IMR-90 (cell line): ENCODE measurements around the gene USP4.

Source experiments
- BHLHE40 ChIP-seq: fragments of 150-350 bp; IDR thresholded peaks from 2 replicates; pipeline ENCODE4 v1.6.1; 2016; ENCODE audit warnings: mild to moderate bottlenecking, low read depth, low read length
- CEBPB ChIP-seq: IDR thresholded peaks from 2 replicates; pipeline ENCODE4 v1.6.1; 2012; ENCODE audit warnings: low read depth, low read length, improper control_type of control experiment
- CHD1 ChIP-seq: IDR thresholded peaks from 2 replicates; pipeline ENCODE4 v1.6.1; 2012; ENCODE audit warnings: low read depth, low read length, improper control_type of control experiment
- CTCF ChIP-seq: conservative IDR thresholded peaks from 2 replicates; pipeline ENCODE4 v1.5.1; 2012; ENCODE audit warnings: mild to moderate bottlenecking, low read depth, low read length, improper control_type of control experiment
- ELK1 ChIP-seq: fragments of 150-350 bp; IDR thresholded peaks from 2 replicates; pipeline ENCODE4 v1.6.1; 2016; ENCODE audit warnings: low read depth, mild to moderate bottlenecking, low read length, moderate library complexity, borderline replicate concordance
- MAZ ChIP-seq: IDR thresholded peaks from 2 replicates; pipeline ENCODE4 v1.6.1; 2012; ENCODE audit warnings: low read depth, mild to moderate bottlenecking, low read length, improper control_type of control experiment, moderate library complexity, borderline replicate concordance
- MXI1 ChIP-seq: IDR thresholded peaks from 2 replicates; pipeline ENCODE4 v1.6.1; 2012; ENCODE audit warnings: low read depth, mild to moderate bottlenecking, low read length, moderate library complexity, borderline replicate concordance
- POLR2A ChIP-seq: IDR thresholded peaks from 2 replicates; pipeline ENCODE4 v1.6.1; 2012; ENCODE audit warnings: mild to moderate bottlenecking, low read depth, low read length
- RAD21 ChIP-seq: IDR thresholded peaks from 2 replicates; pipeline ENCODE4 v1.6.1; 2012; ENCODE audit warnings: low read length, improper control_type of control experiment
- SMC3 ChIP-seq: fragments of 150-350 bp; IDR thresholded peaks from 2 replicates; pipeline ENCODE4 v1.6.1; 2016; ENCODE audit warnings: low read depth, mild to moderate bottlenecking, antibody characterized with exemption, low read length, moderate library complexity
- USF2 ChIP-seq: fragments of 150-350 bp; IDR thresholded peaks from 2 replicates; pipeline ENCODE4 v1.6.1; 2017; ENCODE audit warnings: mild to moderate bottlenecking, antibody characterized with exemption, low read length, low read depth

GRCh38 chr3:49279376-49279775 is 60.5 kb downstream of the USP4 start:
- TF ChIP-seq ELK1: no peak
- no peak for TF ChIP-seq CTCF
- TF ChIP-seq POLR2A: no peak
- TF ChIP-seq CEBPB: no peak
- TF ChIP-seq BHLHE40: no peak
- no peak for TF ChIP-seq CHD1
- TF ChIP-seq MAZ: no peak
- TF ChIP-seq MXI1: no peak
- no peak for TF ChIP-seq USF2
- no peak for TF ChIP-seq SMC3
- no peak for TF ChIP-seq RAD21
